Measurements from ENCODE around the gene SLC9C2. TPM values are rescaled to one million over a fixed set of nuclear protein-coding genes. Genes with fewer than 3 reads are reported as not detected.
"Not testable (repeated sequence)": the region's sequence is repeated elsewhere in the genome, so short reads cannot be mapped to it uniquely, and the experiment has no call there.

The SLC9C2 gene
- total RNA-seq, 4 donors from 2014 or later = not detected

DNA sequence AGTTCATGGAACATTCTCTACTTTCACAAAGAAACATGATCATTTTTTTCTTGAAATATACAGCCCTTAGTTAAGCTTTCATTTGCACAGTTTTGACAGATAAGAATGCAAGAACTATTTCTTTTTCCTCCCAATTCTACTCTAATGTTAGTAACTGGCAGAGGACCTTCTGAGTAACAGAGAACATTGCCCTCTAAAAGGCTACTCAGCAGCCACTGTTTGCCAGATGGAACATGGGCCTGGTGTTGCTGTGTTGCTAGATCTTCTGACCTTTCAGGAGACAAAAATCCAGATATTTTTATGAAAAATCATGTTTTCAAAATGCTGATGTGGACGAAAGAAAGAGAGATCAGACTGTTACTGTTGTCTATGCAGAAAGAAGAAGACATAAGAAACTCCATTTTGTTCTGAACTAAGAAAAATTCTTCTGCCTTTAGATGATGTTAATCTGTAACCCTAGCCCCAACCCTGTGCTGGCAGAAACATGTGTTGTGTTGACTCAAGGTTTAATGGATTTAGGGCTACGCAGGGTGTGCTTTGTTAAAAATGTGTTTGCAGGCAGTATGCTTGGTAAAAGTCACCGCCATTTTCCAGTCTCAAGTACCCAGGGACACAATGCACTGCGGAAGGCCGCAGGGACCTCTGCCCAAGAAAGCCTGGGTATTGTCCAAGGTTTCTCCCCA is 128.6 kb downstream of the SLC9C2 start:
- no peak overlapping the region for H3K27ac ChIP-seq
- peaks cover 0 to 7% (median 3%) of the 10 kb centered on the region in 4 donors for H3K9me3 ChIP-seq
- DNase-seq = no peak
- no peak overlapping the region for H3K4me3 ChIP-seq
- no peaks in the 10 kb centered on the region for H3K36me3 ChIP-seq
- H3K4me1 ChIP-seq = peaks cover 0 to 44% (median 13%) of the 10 kb centered on the region in 4 donors
- TF ChIP-seq POLR2A (IDR thresholded peaks at IDR 0.05) (no peak), CTCF (IDR thresholded peaks at IDR 0.05) (no peak)
- H3K27me3 ChIP-seq = no peaks in the 10 kb centered on the region

GRCh38 chr1:173473599-173474011 is 129.3 kb downstream of the SLC9C2 start:
- TF ChIP-seq POLR2A (IDR thresholded peaks at IDR 0.05) = no peak
- TF ChIP-seq CTCF (IDR thresholded peaks at IDR 0.05) = no peak
- H3K27ac ChIP-seq = no peak overlapping the region
- DNase-seq = no peak

GRCh38 chr1:173470608-173471007 is 132.3 kb downstream of the SLC9C2 start:
- Histone ChIP-seq H3K27me3 (no peaks in the 10 kb centered on the region), H3K4me3 (no peak overlapping the region), H3K4me1 (peaks cover 0 to 23% (median under 1%) of the 10 kb centered on the region in 4 donors), H3K27ac (no peak overlapping the region), H3K36me3 (no peaks in the 10 kb centered on the region), H3K9me3 (peaks cover 0 to 7% (median 3%) of the 10 kb centered on the region in 4 donors)
- DNase-seq = no peak
- no peak for TF ChIP-seq POLR2A (IDR thresholded peaks at IDR 0.05)
- no peak for TF ChIP-seq CTCF (IDR thresholded peaks at IDR 0.05)

More at GRCh38 chr1:173473599-173474011, 129.3 kb downstream of the SLC9C2 start:
- no peaks in the 10 kb centered on the region for H3K36me3 ChIP-seq
- peaks cover 0 to 7% (median 3%) of the 10 kb centered on the region in 4 donors for H3K9me3 ChIP-seq
- H3K27me3 ChIP-seq = no peaks in the 10 kb centered on the region
- no peak overlapping the region for H3K4me3 ChIP-seq
- H3K4me1 ChIP-seq = peaks cover 0 to 39% (median 11%) of the 10 kb centered on the region in 4 donors

- Histone ChIP-seq H3K36me3 (no peaks in the 10 kb centered on the region), H3K4me1 (peaks cover 0 to 13% (median 0%) of the 10 kb centered on the region in 4 donors), H3K27ac (no peak overlapping the region), H3K27me3 (no peaks in the 10 kb centered on the region), H3K4me3 (no peak overlapping the region), H3K9me3 (peaks cover 0 to 7% (median 3%) of the 10 kb centered on the region in 4 donors)
- TF ChIP-seq POLR2A (IDR thresholded peaks at IDR 0.05) (no peak), CTCF (IDR thresholded peaks at IDR 0.05) (no peak)
- DNase-seq = no peak
Measured at GRCh38 chr1:173469656-173470055, 133.2 kb downstream of the SLC9C2 start.

GRCh38 chr1:173467426-173467825 is 135.4 kb downstream of the SLC9C2 start:
- TF ChIP-seq POLR2A (IDR thresholded peaks at IDR 0.05) = no peak
- no peak for TF ChIP-seq CTCF (IDR thresholded peaks at IDR 0.05)
- no peaks in the 10 kb centered on the region for H3K4me1 ChIP-seq
- no peak overlapping the region for H3K4me3 ChIP-seq
- DNase-seq = no peak
- H3K9me3 ChIP-seq = peaks cover 0 to 7% (median 3%) of the 10 kb centered on the region in 4 donors
- H3K36me3 ChIP-seq = no peaks in the 10 kb centered on the region
- no peak overlapping the region for H3K27ac ChIP-seq
- no peaks in the 10 kb centered on the region for H3K27me3 ChIP-seq

- H3K36me3 ChIP-seq, H3K4me1 ChIP-seq, DNase-seq, H3K27ac ChIP-seq, H3K4me3 ChIP-seq, H3K27me3 ChIP-seq, H3K9me3 ChIP-seq: not testable (repeated sequence)
Measured at GRCh38 chr1:173464185-173464584, 138.7 kb downstream of the SLC9C2 start.

DNA sequence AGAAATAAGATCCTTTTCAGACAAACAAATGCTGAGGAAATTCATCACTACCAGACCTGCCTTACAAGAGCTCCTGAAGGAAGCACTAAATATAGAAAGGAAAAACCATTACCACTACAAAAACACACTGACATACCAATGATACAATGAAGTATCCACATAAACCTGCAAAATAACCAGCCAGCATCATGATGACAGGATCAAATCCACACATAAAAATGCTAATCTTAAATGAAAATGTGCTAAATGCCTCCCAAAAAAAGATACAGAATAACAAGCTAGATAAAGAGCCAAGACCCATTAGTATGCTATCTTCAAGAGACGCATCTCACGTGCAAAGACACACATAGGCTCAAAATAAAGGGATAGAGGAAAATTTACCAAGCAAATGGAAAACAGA is 140.2 kb downstream of the SLC9C2 start:
- not testable (repeated sequence) for H3K27me3 ChIP-seq, H3K4me1 ChIP-seq, H3K4me3 ChIP-seq, DNase-seq, H3K9me3 ChIP-seq, H3K36me3 ChIP-seq, H3K27ac ChIP-seq

Measured in Peyer's patch (tissue), 4 donors.